ENCODE results near the gene TBC1D1.
"Not testable (repeated sequence)": the region's sequence is repeated elsewhere in the genome, so short reads cannot be mapped to it uniquely, and the experiment has no call there.

The TBC1D1 gene

DNA sequence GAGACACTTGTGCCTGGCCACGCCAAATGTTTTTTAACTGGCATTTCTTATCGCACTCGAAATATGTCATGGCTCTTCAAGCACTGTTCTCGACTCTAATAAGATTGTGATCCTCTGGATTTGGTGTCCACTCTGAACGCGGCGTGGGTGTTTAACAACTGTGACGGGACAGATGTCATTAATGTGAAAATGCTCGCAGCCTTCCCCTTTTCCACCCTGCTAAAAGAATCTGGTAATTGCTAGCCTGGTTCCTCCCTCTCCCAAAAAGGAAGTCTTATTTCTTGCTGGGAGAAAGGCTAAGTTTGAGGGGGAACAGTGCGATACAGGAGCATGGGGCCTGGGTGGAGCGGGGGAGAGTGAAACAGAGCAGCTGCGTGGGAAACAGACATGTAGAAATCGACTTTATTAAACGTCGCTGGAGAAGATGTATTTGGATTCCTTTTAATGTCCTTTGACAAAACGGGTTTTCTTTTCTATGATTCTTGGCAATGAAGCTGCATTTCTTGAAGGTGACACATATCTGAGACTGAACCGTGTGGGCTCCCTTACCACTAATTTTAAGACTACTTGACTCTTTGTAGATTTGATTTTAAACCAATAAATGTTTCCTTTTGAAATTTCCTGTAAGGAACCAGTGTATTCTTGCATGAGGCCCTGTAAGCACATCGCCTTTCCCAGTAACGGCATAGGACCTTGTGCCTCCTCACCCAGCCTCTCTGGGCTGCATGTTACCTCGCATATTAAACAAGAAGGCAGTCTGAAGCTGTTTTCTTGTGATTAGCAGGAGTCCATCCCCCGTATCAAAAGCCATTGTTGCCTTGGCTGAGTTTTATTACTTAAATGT lies 17.8 kb downstream of the TBC1D1 start:
- DNase-seq (ENCODE audit: insufficient read length), result no peak
- no peak for FAIRE-seq
- TF ChIP-seq TAF1 (IDR thresholded peaks at IDR 0.05; ENCODE audit: borderline replicate concordance, low read depth, low read length) (no peak), POLR2A (IDR thresholded peaks at IDR 0.05; ENCODE audit: low read depth, low read length) (no peak), POLR2AphosphoS5 (IDR thresholded peaks at IDR 0.05; ENCODE audit: low read depth, low read length) (no peak)

- TF ChIP-seq TAF1 (IDR thresholded peaks at IDR 0.05; ENCODE audit: borderline replicate concordance, low read depth, low read length) (no peak), POLR2A (IDR thresholded peaks at IDR 0.05; ENCODE audit: low read depth, low read length) (no peak), POLR2AphosphoS5 (IDR thresholded peaks at IDR 0.05; ENCODE audit: low read depth, low read length) (no peak)
- FAIRE-seq (peak; percentile 17), DNase-seq (ENCODE audit: insufficient read length) (no peak)
These were observed 18.6 kb downstream of the TBC1D1 start for GRCh38 chr4:37909332-37910090.

GRCh38 chr4:37910091-37910486 lies 19.2 kb downstream of the TBC1D1 start:
- FAIRE-seq, result no peak
- DNase-seq (ENCODE audit: insufficient read length), result no peak
- no peak for TF ChIP-seq POLR2AphosphoS5 (IDR thresholded peaks at IDR 0.05; ENCODE audit: low read depth, low read length)
- no peak for TF ChIP-seq TAF1 (IDR thresholded peaks at IDR 0.05; ENCODE audit: borderline replicate concordance, low read depth, low read length)
- TF ChIP-seq POLR2A (IDR thresholded peaks at IDR 0.05; ENCODE audit: low read depth, low read length), result no peak

GRCh38 chr4:37914539-37914938 lies 23.7 kb downstream of the TBC1D1 start:
- no peak for TF ChIP-seq TAF1 (IDR thresholded peaks at IDR 0.05; ENCODE audit: borderline replicate concordance, low read depth, low read length)
- TF ChIP-seq POLR2AphosphoS5 (IDR thresholded peaks at IDR 0.05; ENCODE audit: low read depth, low read length), result no peak
- no peak for DNase-seq (ENCODE audit: insufficient read length)
- FAIRE-seq, result no peak

GRCh38 chr4:37917388-37917787 lies 26.5 kb downstream of the TBC1D1 start:
- no peak for FAIRE-seq

DNA sequence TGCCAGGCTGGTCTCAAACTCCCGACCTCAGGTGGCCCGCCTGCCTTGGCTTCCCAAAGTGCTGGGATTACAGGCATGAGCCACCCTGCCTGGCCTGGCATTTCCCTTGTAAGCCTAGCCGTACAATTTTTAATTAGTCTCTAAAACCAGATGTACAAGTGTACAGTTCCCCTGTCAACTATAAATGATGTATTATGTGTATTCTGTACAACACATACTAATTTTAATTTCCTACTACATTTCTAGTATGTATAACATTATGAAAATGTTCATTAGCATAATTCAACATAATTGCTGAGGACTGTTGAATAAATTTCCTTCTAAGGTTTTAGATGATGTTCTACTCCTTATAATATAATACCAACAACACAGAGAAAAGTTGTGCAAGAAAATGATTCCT lies 27.8 kb downstream of the TBC1D1 start:
- no peak for FAIRE-seq
- DNase-seq (ENCODE audit: insufficient read length), result no peak
- TF ChIP-seq POLR2AphosphoS5 (IDR thresholded peaks at IDR 0.05; ENCODE audit: low read depth, low read length), result no peak
- TF ChIP-seq POLR2A (IDR thresholded peaks at IDR 0.05; ENCODE audit: low read depth, low read length), result no peak
- no peak for TF ChIP-seq TAF1 (IDR thresholded peaks at IDR 0.05; ENCODE audit: borderline replicate concordance, low read depth, low read length)

More at GRCh38 chr4:37917388-37917787, 26.5 kb downstream of the TBC1D1 start:
- TF ChIP-seq POLR2AphosphoS5 (IDR thresholded peaks at IDR 0.05; ENCODE audit: low read depth, low read length), result no peak
- no peak for TF ChIP-seq POLR2A (IDR thresholded peaks at IDR 0.05; ENCODE audit: low read depth, low read length)
- no peak for TF ChIP-seq TAF1 (IDR thresholded peaks at IDR 0.05; ENCODE audit: borderline replicate concordance, low read depth, low read length)
- DNase-seq (ENCODE audit: insufficient read length), result no peak

DNA sequence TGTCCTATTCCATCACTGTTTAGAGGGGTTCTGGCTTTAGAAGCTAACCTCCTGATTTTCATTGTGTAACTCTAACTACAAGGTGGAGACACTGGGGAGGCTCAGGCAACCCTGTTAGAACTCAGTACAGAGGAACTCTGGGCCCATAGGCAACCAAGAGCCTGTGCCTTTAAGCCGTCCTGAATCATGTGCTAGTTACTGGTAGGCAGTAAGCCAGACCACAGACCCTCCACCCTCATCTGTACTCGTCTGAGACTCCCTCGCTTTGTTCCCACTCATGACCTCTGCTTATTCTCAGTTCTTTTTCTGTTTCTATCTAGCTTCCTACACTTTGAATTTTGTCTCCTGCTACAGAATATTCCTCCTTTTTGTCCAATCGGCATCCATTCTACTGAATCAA lies 31.4 kb downstream of the TBC1D1 start:
- no peak for DNase-seq (ENCODE audit: insufficient read length)
- FAIRE-seq, result no peak
- TF ChIP-seq TAF1 (IDR thresholded peaks at IDR 0.05; ENCODE audit: borderline replicate concordance, low read depth, low read length) (no peak), POLR2AphosphoS5 (IDR thresholded peaks at IDR 0.05; ENCODE audit: low read depth, low read length) (no peak), POLR2A (IDR thresholded peaks at IDR 0.05; ENCODE audit: low read depth, low read length) (no peak)

DNA sequence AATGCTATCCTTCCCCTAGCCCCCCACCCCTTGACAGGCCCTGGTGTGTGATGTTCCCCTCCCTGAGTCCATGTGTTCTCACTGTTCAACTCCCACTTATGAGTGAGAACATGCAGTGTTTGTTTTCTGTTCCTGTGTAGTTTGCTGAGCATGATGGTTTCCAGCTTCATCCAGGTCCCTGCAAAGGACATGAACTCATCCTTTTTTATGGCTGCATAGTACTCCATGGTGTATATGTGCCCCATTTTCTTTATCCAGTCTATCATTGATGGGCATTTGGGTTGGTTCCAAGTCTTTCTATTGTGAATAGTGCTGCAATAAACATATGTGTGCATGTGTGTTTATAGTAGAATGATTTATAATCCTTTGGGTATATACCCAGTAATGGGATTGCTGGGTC lies 32.2 kb downstream of the TBC1D1 start:
- not testable (repeated sequence) for FAIRE-seq

DNA sequence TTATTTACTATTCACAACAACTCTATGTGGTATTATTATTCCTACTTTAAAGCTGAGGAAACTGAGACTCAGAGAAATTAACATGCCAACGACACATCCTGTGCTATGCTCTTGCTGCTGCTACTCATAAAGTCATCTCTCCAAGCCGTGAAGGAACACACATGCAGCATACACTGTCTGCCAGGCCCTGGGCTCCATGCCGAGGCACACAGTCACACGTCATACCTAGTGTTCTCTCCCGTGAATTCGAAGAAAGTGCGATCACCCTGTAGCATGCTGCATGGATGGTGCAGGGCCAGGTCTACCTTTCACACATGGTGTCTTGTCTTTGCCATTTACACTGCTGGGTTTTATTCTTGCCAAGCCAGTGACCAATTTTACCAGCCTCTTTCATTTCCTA lies 34.1 kb downstream of the TBC1D1 start:
- TF ChIP-seq POLR2A (IDR thresholded peaks at IDR 0.05; ENCODE audit: low read depth, low read length) (no peak), POLR2AphosphoS5 (IDR thresholded peaks at IDR 0.05; ENCODE audit: low read depth, low read length) (no peak), TAF1 (IDR thresholded peaks at IDR 0.05; ENCODE audit: borderline replicate concordance, low read depth, low read length) (no peak)
- FAIRE-seq, result no peak

More for the DNA sequence above, 32.2 kb downstream of the TBC1D1 start:
- DNase-seq (ENCODE audit: insufficient read length), result not testable (repeated sequence)

DNA sequence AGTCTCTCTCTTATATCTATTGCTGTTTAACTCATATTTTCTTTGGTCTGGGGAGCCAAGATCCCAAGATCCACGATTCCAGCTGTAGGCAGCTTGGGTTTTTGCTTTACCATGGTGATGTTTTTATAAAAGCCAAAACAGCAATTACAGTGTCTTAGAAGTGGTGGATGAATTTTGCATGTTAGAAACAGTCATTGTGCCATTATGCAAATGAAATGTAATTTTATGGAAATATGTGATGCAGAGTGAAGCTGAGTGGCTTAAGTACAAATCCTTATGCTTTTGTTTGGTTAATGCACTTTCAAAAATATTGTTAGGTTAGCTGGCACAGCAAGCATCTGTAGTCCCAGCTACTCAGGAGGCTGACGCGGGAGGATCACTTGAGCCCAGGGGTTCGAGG lies 36.5 kb downstream of the TBC1D1 start:
- TF ChIP-seq POLR2AphosphoS5 (IDR thresholded peaks at IDR 0.05; ENCODE audit: low read depth, low read length) (no peak), TAF1 (IDR thresholded peaks at IDR 0.05; ENCODE audit: borderline replicate concordance, low read depth, low read length) (no peak), POLR2A (IDR thresholded peaks at IDR 0.05; ENCODE audit: low read depth, low read length) (no peak)
- FAIRE-seq (no peak), DNase-seq (ENCODE audit: insufficient read length) (no peak)

More for the DNA sequence above, 34.1 kb downstream of the TBC1D1 start:
- no peak for DNase-seq (ENCODE audit: insufficient read length)

DNA sequence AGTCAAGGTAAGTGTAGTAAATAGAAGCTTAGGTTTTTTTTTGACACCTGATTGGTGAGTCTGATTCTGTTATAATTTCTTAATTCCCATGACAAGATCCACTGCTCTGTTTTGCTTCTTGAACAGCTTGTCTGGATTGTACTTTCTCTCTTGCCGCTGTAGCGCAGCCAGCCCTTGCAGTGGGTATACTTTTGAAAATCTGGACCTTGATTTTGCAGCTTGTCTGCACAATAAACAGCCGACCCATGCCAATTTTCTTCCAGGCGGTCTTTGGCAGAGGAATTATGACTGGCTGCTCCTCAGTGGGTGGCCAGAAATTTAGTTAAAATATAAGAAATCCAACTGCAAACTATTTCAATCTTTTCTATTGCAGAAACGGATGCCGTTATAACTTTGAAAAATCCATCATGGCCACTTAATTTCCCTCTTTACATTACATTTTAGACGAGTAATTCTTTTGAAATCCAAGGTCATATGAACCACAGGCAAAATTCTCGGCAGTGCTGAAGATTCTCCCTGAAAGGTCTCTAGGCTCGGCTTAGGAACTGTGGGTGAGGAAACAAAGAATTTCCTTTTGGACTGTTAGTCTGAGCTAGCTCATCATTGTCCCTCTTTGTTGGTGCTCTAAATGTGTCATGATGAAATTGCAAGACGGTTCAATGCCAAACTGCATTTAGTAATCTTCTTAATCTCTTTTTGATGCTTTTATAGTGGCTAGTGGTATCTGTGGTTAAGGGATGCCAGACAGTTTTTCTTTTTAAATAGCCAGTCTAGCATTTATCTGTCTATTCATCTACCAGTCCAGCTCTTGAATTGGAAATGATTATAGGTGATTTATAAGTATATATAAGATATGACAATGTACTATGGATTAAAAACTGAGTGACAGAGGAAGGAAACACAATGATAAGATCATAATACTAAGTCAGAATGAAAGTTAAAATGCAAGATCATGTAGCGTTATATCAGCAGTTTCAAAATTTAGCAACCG lies 37.8 kb downstream of the TBC1D1 start:
- no peak for DNase-seq (ENCODE audit: insufficient read length)
- TF ChIP-seq TAF1 (IDR thresholded peaks at IDR 0.05; ENCODE audit: borderline replicate concordance, low read depth, low read length), result no peak
- TF ChIP-seq POLR2AphosphoS5 (IDR thresholded peaks at IDR 0.05; ENCODE audit: low read depth, low read length), result no peak
- FAIRE-seq, result no peak
